Astrocyte of the spinal cord (primary cell): ENCODE data around the gene THRB.
A peak's percentile ranks its signal among the peaks of the same experiment; 100 is the strongest.

Experiments used
- DNase-seq: peaks from one replicate; pipeline ENCODE4 v3.0.0; 2011; ENCODE audit warnings: low read depth, low spot score
- H3K4me3 ChIP-seq: 2 replicates; pipeline ENCODE4 v1.5.1; 2011; ENCODE audit warnings: low read depth, mild to moderate bottlenecking, low read length, moderate library complexity
- CTCF ChIP-seq: IDR thresholded peaks from 2 replicates; pipeline ENCODE4 v1.5.1; 2012; ENCODE audit warnings: low read depth, mild to moderate bottlenecking, low read length, inconsistent platforms
- in situ Hi-C: cut with HindIII; loops from 2 replicates; pipeline ENCODE4 v1.10.0; 2017; ENCODE audit warnings: low sequenced_read_pairs

Gene THRB

DNA sequence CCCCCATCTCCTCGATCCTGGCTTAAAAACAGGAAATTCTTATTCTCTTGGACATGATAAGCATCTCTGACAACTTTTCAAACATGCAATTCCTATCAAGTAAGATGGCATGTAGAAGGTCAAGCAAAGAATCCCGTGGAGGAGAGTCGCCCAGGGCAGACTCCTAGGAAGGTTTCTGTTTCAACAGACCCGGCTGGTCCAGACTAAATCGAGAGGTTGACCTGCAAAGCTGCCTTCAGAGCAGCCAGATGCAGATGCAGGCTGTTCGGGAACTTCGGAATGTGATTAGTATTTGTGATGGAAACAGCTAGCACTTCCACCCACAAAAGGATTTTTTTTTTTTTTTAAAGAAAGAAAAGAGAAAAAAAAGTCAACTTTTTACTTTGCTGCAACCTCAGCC is 332.8 kb downstream of the THRB start:
- in situ Hi-C loops, result no loop called here
- H3K4me3 ChIP-seq, result no peak overlapping the region
- no peak for TF ChIP-seq CTCF
- DNase-seq, result no peak

GRCh38 chr3:24160424-24161095 is 334.1 kb downstream of the THRB start:
- in situ Hi-C loops, result no loop called here
- DNase-seq, result no peak
- no peak overlapping the region for H3K4me3 ChIP-seq
- TF ChIP-seq CTCF, result no peak

- no peak for DNase-seq
- H3K4me3 ChIP-seq, result no peak overlapping the region
- TF ChIP-seq CTCF, result no peak
- in situ Hi-C loops, result no loop called here
These were observed 335.7 kb downstream of the THRB start for GRCh38 chr3:24158761-24159454.

- in situ Hi-C loops, result no loop called here
- no peak for DNase-seq
- TF ChIP-seq CTCF, result no peak
- no peak overlapping the region for H3K4me3 ChIP-seq
These were observed 337.5 kb downstream of the THRB start for GRCh38 chr3:24157106-24157505.

DNA sequence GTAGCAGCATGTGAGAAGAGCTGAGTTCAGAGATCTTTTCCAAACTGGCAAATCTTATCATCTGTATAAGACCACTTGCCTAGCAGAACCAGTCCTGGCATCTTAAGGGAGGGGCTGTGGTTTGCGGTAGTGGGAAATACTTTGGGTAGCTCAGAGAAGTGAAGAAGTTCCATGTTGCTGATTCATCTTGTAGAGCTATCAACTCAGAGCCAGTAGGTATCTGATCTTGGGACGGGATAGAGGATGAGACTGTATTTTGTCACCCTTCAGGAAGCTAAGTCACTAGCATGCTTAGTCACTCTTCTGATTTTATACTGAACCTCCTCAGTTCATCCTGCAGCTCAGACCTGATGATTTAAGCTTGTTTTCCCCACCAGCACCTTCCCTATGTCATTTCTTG is 338.2 kb downstream of the THRB start:
- no peak overlapping the region for H3K4me3 ChIP-seq
- no peak for TF ChIP-seq CTCF
- in situ Hi-C loops, result no loop called here
- DNase-seq, result peak; percentile 33

- H3K4me3 ChIP-seq, result no peak overlapping the region
- TF ChIP-seq CTCF, result no peak
- DNase-seq, result no peak
- in situ Hi-C loops, result no loop called here
These were observed 339.4 kb downstream of the THRB start for GRCh38 chr3:24155276-24155675.
